Endothelial cell of umbilical vein (primary cell): ENCODE results near the gene NAA60. TPM values are rescaled to one million over a fixed set of nuclear protein-coding genes. Genes with fewer than 3 reads are reported as not detected.

ENCODE experiments used
- BruUV-seq: library from RNA; stranded (reverse); fragments of 400-500 nt; replicated peaks from 2 replicates; lab custom pipeline; 2021; lab: Mats Ljungman, UMichigan
- CTCF ChIA-PET: fragments of 300-600, 350-600 bp; sonication (Branson Sonifier 250); formaldehyde crosslinking; loops from one replicate; lab custom pipeline; 2021; ENCODE audit warnings: antibody characterized with exemption, inconsistent platforms; lab: Charles Lee
- POLR2A ChIA-PET: fragments of 300-600, 350-600 bp; sonication (Branson Sonifier 250); formaldehyde crosslinking; loops from one replicate; lab custom pipeline; 2021; ENCODE audit warnings: antibody characterized with exemption, inconsistent platforms; lab: Charles Lee
- DNase-seq: peaks from one replicate; pipeline ENCODE4 v3.0.0-alpha.2; 2011; ENCODE audit warnings: low read depth, low spot score
- FAIRE-seq: peaks from 2 replicates; lab custom pipeline; 2011; peaks lifted over from hg19 to GRCh38; lab: Jason Lieb, UNC
- H2AFZ ChIP-seq: 2 replicates; pipeline ENCODE4 v1.6.0; 2012; ENCODE audit warnings: low read depth, low read length, control low read depth, inconsistent platforms
- H3K27ac ChIP-seq: 2 replicates; pipeline ENCODE4 v1.5.1; 2011; ENCODE audit warnings: low read depth, mild to moderate bottlenecking, control low read depth, low read length, moderate library complexity; ENCODE audit not compliant: insufficient read depth
- H3K27me3 ChIP-seq, 2 experiments: 2 replicates each; pipeline versions ENCODE4 v1.6.0 to v1.6.1; 2011; ENCODE audit warnings: low read length in 2 of 2, mixed read lengths in 1 of 2; ENCODE audit not compliant: control insufficient read depth in 2 of 2, insufficient read depth in 2 of 2
- H3K36me3 ChIP-seq, 2 experiments: 2 replicates in 1 of 2; 3 replicates in 1 of 2; pipeline ENCODE4 v1.5.1; 2011; ENCODE audit warnings: low read length in 2 of 2, mild to moderate bottlenecking in 1 of 2, moderate library complexity in 1 of 2; ENCODE audit not compliant: control insufficient read depth in 2 of 2, insufficient read depth in 2 of 2; ENCODE audit errors: extremely low read depth in 1 of 2
- H3K4me1 ChIP-seq: 3 replicates; pipeline ENCODE4 v1.5.1; 2011; ENCODE audit warnings: mild to moderate bottlenecking, low read length; ENCODE audit not compliant: control insufficient read depth, insufficient read depth; ENCODE audit errors: extremely low read depth
- H3K4me2 ChIP-seq: 2 replicates; pipeline ENCODE4 v1.6.1; 2011; ENCODE audit warnings: low read length, control low read depth, mixed read lengths; ENCODE audit not compliant: insufficient read depth
- H3K4me3 ChIP-seq, 3 experiments: fragments of 200-600 bp in 1 of 3; sonication (generic), shearing (Covaris generic) in 1 of 3; replicated peaks in 1 of 3; 2 replicates each; pipeline ENCODE4 v1.5.1; 2011 to 2016; ENCODE audit warnings: control low read depth in 3 of 3, low read length in 3 of 3, mild to moderate bottlenecking in 2 of 3, inconsistent platforms in 1 of 3, low read depth in 1 of 3, moderate library complexity in 1 of 3; ENCODE audit not compliant: insufficient read depth in 1 of 3
- H3K79me2 ChIP-seq: 2 replicates; pipeline ENCODE4 v1.6.0; 2012; ENCODE audit warnings: low read length, inconsistent platforms; ENCODE audit not compliant: control insufficient read depth, insufficient read depth
- H3K9ac ChIP-seq: replicated peaks from 2 replicates; pipeline ENCODE3; 2011; ENCODE audit warnings: low read length, control low read depth; ENCODE audit not compliant: insufficient read depth; ENCODE audit errors: extremely low read depth
- H3K9me1 ChIP-seq: replicated peaks from 3 replicates; pipeline ENCODE4 v1.6.0; 2011; ENCODE audit warnings: mild to moderate bottlenecking, low read length; ENCODE audit not compliant: control insufficient read depth, insufficient read depth; ENCODE audit errors: extremely low read depth
- H3K9me3 ChIP-seq: replicated peaks from 2 replicates; pipeline ENCODE4 v1.5.1; 2012; ENCODE audit warnings: low read length, inconsistent platforms; ENCODE audit not compliant: control insufficient read depth, insufficient read depth
- H4K20me1 ChIP-seq: replicated peaks from 2 replicates; pipeline ENCODE3; 2011; ENCODE audit warnings: mild to moderate bottlenecking, low read length; ENCODE audit not compliant: control insufficient read depth, insufficient read depth; ENCODE audit errors: extremely low read depth
- EZH2 ChIP-seq: IDR thresholded peaks from 2 replicates; pipeline ENCODE4 v1.6.1; 2012; ENCODE audit warnings: borderline replicate concordance, low read depth, mild to moderate bottlenecking, moderate library complexity, low read length, inconsistent platforms; ENCODE audit not compliant: severe bottlenecking
- FOS ChIP-seq: IDR thresholded peaks from 2 replicates; pipeline ENCODE4 v1.6.1; 2011; ENCODE audit warnings: mild to moderate bottlenecking, low read length, moderate library complexity, borderline replicate concordance; ENCODE audit not compliant: insufficient read depth
- GATA2 ChIP-seq: IDR thresholded peaks from 2 replicates; pipeline ENCODE4 v1.7.0; 2011; ENCODE audit warnings: low read depth, mild to moderate bottlenecking, moderate library complexity, mixed read lengths, low read length; ENCODE audit not compliant: insufficient read length, insufficient read depth
- JUN ChIP-seq: IDR thresholded peaks from 2 replicates; pipeline ENCODE4 v1.6.1; 2011; ENCODE audit warnings: borderline replicate concordance, low read depth; ENCODE audit not compliant: insufficient read length, insufficient read depth
- MAX ChIP-seq: IDR thresholded peaks from 2 replicates; pipeline ENCODE4 v1.6.1; 2011; ENCODE audit not compliant: insufficient read depth, insufficient read length
- MYC ChIP-seq: IDR thresholded peaks from one replicate; pipeline ENCODE4 v1.6.1; 2011; ENCODE audit warnings: mild to moderate bottlenecking, low read depth, low read length
- POLR2A ChIP-seq: IDR thresholded peaks from 2 replicates; pipeline ENCODE4 v1.6.1; 2012; ENCODE audit warnings: low read depth, mild to moderate bottlenecking, control low read depth, low read length
- POLR2AphosphoS5 ChIP-seq: IDR thresholded peaks from 2 replicates; pipeline ENCODE4 v1.6.1; 2012; ENCODE audit warnings: low read depth, mild to moderate bottlenecking, control low read depth, low read length, moderate library complexity; ENCODE audit not compliant: insufficient read depth
- dilution Hi-C: fragments of 300-500 bp; cut with MboI; formaldehyde crosslinking; loops from one replicate; pipeline ENCODE4 v1.15.0; 2019; ENCODE audit warnings: low sequenced_read_pairs; ENCODE audit not compliant: extremely low pct_ligation_motif_present
- intact Hi-C: fragments of 100-400 bp; cut with micrococcal nuclease; formaldehyde crosslinking; loops from one replicate; pipeline ENCODE4 v1.10.0; 2022
- polyA plus RNA-seq, 4 experiments: library from polyadenylated mRNA; depleted of rRNA in 3 of 4; stranded (reverse) in 3 of 4; unstranded in 1 of 4; fragments of >200 nt; gene quantifications; 2 replicates each; pipeline versions ENCODE4 v1.2.1 to v1.2.3, GENCODE V29; 2011 to 2012; ENCODE audit warnings: missing spikeins in 1 of 4
- total RNA-seq: library from RNA; stranded (reverse); gene quantifications from 2 replicates; pipeline ENCODE4 v1.2.3, GENCODE V29; 2021
- TF ChIP-seq, protein P1 (sequence below), 2 donors: IDR thresholded peaks; 1 replicate in 1 of 2; 2 replicates in 1 of 2; pipeline ENCODE4 v1.5.1; 2011; ENCODE audit warnings: low read length in 2 of 2, mild to moderate bottlenecking in 2 of 2, moderate library complexity in 2 of 2, control low read depth in 1 of 2, inconsistent platforms in 1 of 2, low read depth in 1 of 2; ENCODE audit not compliant: insufficient read depth in 1 of 2; ENCODE audit errors: extremely low read depth in 1 of 2

NAA60 gene
- total and polyA plus RNA-seq, 2 donors (not counting 3 experiments of a cell fraction or from before 2014, with no cell fraction given): 22.1 to 42.9 TPM

DNA sequence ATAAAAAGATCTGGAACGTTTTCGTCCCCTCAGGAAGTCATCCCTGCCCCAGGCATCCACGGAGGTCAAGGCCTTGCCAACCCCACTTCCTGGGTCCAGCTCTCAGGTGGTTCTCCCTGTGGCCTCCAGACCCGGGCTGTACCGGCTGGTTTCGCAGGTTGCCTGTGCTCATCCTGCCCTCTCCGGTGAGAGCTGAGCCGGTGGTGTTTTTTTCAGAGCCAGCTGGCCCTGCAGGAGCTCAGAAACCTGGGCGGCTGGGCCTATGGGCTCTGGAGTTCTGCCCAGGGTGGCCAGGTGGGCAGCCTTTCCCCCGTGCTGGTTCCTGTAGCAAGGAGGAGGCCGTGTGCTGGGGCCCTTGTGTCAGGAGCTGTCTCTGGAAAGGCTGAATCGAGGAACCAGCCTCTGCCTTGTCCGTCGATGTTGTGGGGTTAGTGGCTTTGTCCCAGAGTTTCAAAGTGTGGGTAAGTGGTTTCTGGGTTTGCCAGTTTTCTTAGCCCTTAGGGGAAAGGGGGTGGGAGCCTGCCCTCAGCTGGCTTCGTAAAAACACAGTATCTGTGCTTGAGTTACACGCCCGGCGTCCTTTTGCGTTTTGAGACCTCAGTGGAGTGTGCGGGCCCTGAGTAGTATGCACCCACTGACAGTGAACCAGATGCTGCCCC is 28.2 kb downstream of the NAA60 start:
- dilution Hi-C loops: no loop called here
- Histone ChIP-seq H3K27ac (no peak overlapping the region), H3K4me3 (no peak overlapping the region), H3K9me1 (no peaks in the 10 kb centered on the region), H4K20me1 (no peaks in the 10 kb centered on the region), H3K4me1 (no peaks in the 10 kb centered on the region), H3K4me2 (no peak overlapping the region), H3K27me3 (no peaks in the 10 kb centered on the region), H3K79me2 (peaks cover 82% of the 10 kb centered on the region), H3K36me3 (peaks cover 0 to 5% of the 10 kb centered on the region in 2 experiments), H3K9ac (no peak overlapping the region), H2AFZ (no peak overlapping the region), H3K9me3 (no peaks in the 10 kb centered on the region)
- DNase-seq: no peak
- no peak for TF ChIP-seq POLR2AphosphoS5
- TF ChIP-seq, protein P1, sequence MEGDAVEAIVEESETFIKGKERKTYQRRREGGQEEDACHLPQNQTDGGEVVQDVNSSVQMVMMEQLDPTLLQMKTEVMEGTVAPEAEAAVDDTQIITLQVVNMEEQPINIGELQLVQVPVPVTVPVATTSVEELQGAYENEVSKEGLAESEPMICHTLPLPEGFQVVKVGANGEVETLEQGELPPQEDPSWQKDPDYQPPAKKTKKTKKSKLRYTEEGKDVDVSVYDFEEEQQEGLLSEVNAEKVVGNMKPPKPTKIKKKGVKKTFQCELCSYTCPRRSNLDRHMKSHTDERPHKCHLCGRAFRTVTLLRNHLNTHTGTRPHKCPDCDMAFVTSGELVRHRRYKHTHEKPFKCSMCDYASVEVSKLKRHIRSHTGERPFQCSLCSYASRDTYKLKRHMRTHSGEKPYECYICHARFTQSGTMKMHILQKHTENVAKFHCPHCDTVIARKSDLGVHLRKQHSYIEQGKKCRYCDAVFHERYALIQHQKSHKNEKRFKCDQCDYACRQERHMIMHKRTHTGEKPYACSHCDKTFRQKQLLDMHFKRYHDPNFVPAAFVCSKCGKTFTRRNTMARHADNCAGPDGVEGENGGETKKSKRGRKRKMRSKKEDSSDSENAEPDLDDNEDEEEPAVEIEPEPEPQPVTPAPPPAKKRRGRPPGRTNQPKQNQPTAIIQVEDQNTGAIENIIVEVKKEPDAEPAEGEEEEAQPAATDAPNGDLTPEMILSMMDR (IDR thresholded peaks at IDR 0.05; ENCODE audit: extremely low read depth in 1 of 2, insufficient read depth in 1 of 2, low read depth in 1 of 2, low read length in 2 of 2): no peak
- no peak for TF ChIP-seq POLR2A
- no peak for TF ChIP-seq GATA2
- no peak for TF ChIP-seq FOS
- no peak for TF ChIP-seq JUN
- no peak for TF ChIP-seq MYC
- TF ChIP-seq EZH2: no peak
- TF ChIP-seq MAX: no peak
- POLR2A ChIA-PET: no interaction called here
- intact Hi-C loops: no loop called here
- BruUV-seq: no TSS peak
- CTCF ChIA-PET: no interaction called here
- no peak for FAIRE-seq
